Measurements from ENCODE around the gene SCAPER.

- TF ChIP-seq CTCF (IDR thresholded peaks at IDR 0.05) (no peak), POLR2A (IDR thresholded peaks at IDR 0.05) (no peak)
These were observed 152.6 kb downstream of the SCAPER start for GRCh38 chr15:76752549-76752948.

All from Peyer's patch (tissue), 4 donors.